CD4-positive, alpha-beta T cell (primary cell): ENCODE results near the gene CCM2L. TPM values are rescaled to one million over a fixed set of nuclear protein-coding genes. Genes with fewer than 3 reads are reported as not detected.

Experiments
- ATAC-seq: fragments of 200-7000 bp; cut with Tn5 transposase; one replicate; pipeline ENCODE4 v1.10.0; 2022; ENCODE audit warnings: mild to moderate bottlenecking; ENCODE audit not compliant: poor library complexity
- CTCF ChIA-PET: fragments of 350-600 bp; sonication (Branson Sonifier 250); formaldehyde crosslinking; loops from one replicate; lab custom pipeline; 2021; ENCODE audit warnings: antibody characterized with exemption, inconsistent platforms; lab: Charles Lee
- POLR2A ChIA-PET: fragments of 350-600 bp; sonication (Branson Sonifier 250); formaldehyde crosslinking; loops from one replicate; lab custom pipeline; 2021; ENCODE audit warnings: antibody characterized with exemption, inconsistent platforms; lab: Charles Lee
- DNase-seq, 14 experiments: peaks; one replicate each; pipeline ENCODE4 v3.0.0-alpha.2; 2013 to 2020; ENCODE audit warnings: mixed read lengths in 2 of 14
- H3K27ac ChIP-seq, 2 donors: one replicate each; pipeline versions ENCODE4 v1.5.1 to v1.7.0; 2013; ENCODE audit warnings: low read length in 2 of 2, low read depth in 1 of 2, mild to moderate bottlenecking in 1 of 2
- H3K27me3 ChIP-seq, 2 experiments: 1 replicate in 1 of 2; 2 replicates in 1 of 2; pipeline versions ENCODE4 v1.6.1 to v1.7.0; 2013; ENCODE audit warnings: low read length in 2 of 2, control low read depth in 1 of 2, mild to moderate bottlenecking in 1 of 2, moderate library complexity in 1 of 2; ENCODE audit not compliant: insufficient read depth in 2 of 2, control insufficient read depth in 1 of 2
- H3K36me3 ChIP-seq: one replicate; pipeline ENCODE4 v1.6.1; 2013; ENCODE audit warnings: low read length, control low read depth; ENCODE audit not compliant: insufficient read depth
- H3K4me1 ChIP-seq: one replicate; pipeline ENCODE4 v1.6.1; 2013; ENCODE audit warnings: low read length, control low read depth; ENCODE audit not compliant: insufficient read depth
- H3K4me3 ChIP-seq: one replicate; pipeline ENCODE4 v1.5.1; 2013; ENCODE audit warnings: mild to moderate bottlenecking, low read length, moderate library complexity
- H3K9me3 ChIP-seq, 2 experiments: 1 replicate in 1 of 2; 2 replicates in 1 of 2; pipeline versions ENCODE4 v1.6.1 to v1.7.0; 2013; ENCODE audit warnings: low read length in 2 of 2, mild to moderate bottlenecking in 2 of 2, control low read depth in 1 of 2, moderate library complexity in 1 of 2; ENCODE audit not compliant: control insufficient read depth in 1 of 2, insufficient read depth in 1 of 2
- H3K27ac Mint-ChIP-seq: one replicate; pipeline ENCODE4 v1.8.0; 2020; ENCODE audit warnings: mixed read lengths
- H3K27me3 Mint-ChIP-seq: one replicate; pipeline ENCODE4 v1.8.0; 2021; ENCODE audit warnings: mixed read lengths
- H3K36me3 Mint-ChIP-seq: one replicate; pipeline ENCODE4 v1.8.0; 2021; ENCODE audit warnings: low read depth, mixed read lengths
- H3K4me1 Mint-ChIP-seq: one replicate; pipeline ENCODE4 v1.8.0; 2021; ENCODE audit warnings: low read depth, mixed read lengths
- H3K4me3 Mint-ChIP-seq: one replicate; pipeline ENCODE4 v1.8.0; 2020; ENCODE audit warnings: mild to moderate bottlenecking, mixed read lengths
- H3K9me3 Mint-ChIP-seq: one replicate; pipeline ENCODE4 v1.8.0; 2020; ENCODE audit warnings: mixed read lengths
- CTCF ChIP-seq: fragments of 200-600 bp; IDR thresholded peaks from one replicate; pipeline ENCODE4 v1.8.0; 2022; ENCODE audit warnings: antibody characterized with exemption, mild to moderate bottlenecking
- intact Hi-C, 2 experiments: fragments of 100-400 bp; cut with DNase I in 1 of 2; cut with micrococcal nuclease in 1 of 2; formaldehyde crosslinking; loops; one replicate each; pipeline versions ENCODE4 v1.15.1 to v1.9.0; 2023 to 2025; cut with DNase I, micrococcal nuclease
- total RNA-seq, 174 experiments: library from RNA in 2 of 174; stranded (reverse) in 2 of 174; gene quantifications; one replicate each; pipeline ENCODE4 v1.2.3 and lab custom pipeline; 2021 to 2026

CCM2L gene
- total RNA-seq, 2 experiments from 2014 or later = not detected

GRCh38 chr20:31990641-31991338, 19.4 kb upstream of the CCM2L start:
- no peak overlapping the region for H3K27ac Mint-ChIP-seq
- H3K36me3 ChIP-seq = no peaks in the 10 kb centered on the region
- no peaks in the 10 kb centered on the region for H3K4me1 Mint-ChIP-seq
- peaks cover 12 to 23% of the 10 kb centered on the region in 2 experiments for H3K27me3 ChIP-seq
- DNase-seq (no peak), ATAC-seq (no peak)
- TF ChIP-seq CTCF = no peak
- no peaks in the 10 kb centered on the region for H3K36me3 Mint-ChIP-seq
- CTCF ChIA-PET = no interaction called here
- H3K4me3 ChIP-seq = no peak overlapping the region
- POLR2A ChIA-PET = no interaction called here
- H3K4me1 ChIP-seq = no peaks in the 10 kb centered on the region
- H3K4me3 Mint-ChIP-seq = no peak overlapping the region
- H3K9me3 ChIP-seq = peaks cover 0 to 6% of the 10 kb centered on the region in 2 experiments
- intact Hi-C loops = no loop called here
- peaks cover 29% of the 10 kb centered on the region for H3K27me3 Mint-ChIP-seq
- no peaks in the 10 kb centered on the region for H3K9me3 Mint-ChIP-seq
- H3K27ac ChIP-seq = no peak overlapping the region

- H3K27ac Mint-ChIP-seq = no peak overlapping the region
- Histone ChIP-seq H3K9me3 (peaks cover 0 to 6% of the 10 kb centered on the region in 2 experiments), H3K4me3 (no peak overlapping the region), H3K27ac (no peak overlapping the region), H3K4me1 (no peaks in the 10 kb centered on the region), H3K36me3 (no peaks in the 10 kb centered on the region), H3K27me3 (peaks cover 12 to 27% of the 10 kb centered on the region in 2 experiments)
- POLR2A ChIA-PET = no interaction called here
- ATAC-seq (no peak), DNase-seq (no peak)
- peaks cover 34% of the 10 kb centered on the region for H3K27me3 Mint-ChIP-seq
- intact Hi-C loops = no loop called here
- no peaks in the 10 kb centered on the region for H3K9me3 Mint-ChIP-seq
- TF ChIP-seq CTCF = no peak
- H3K4me1 Mint-ChIP-seq = no peaks in the 10 kb centered on the region
- no peak overlapping the region for H3K4me3 Mint-ChIP-seq
- CTCF ChIA-PET = no interaction called here
- H3K36me3 Mint-ChIP-seq = no peaks in the 10 kb centered on the region
Measured at GRCh38 chr20:31991339-31991705, 18.9 kb upstream of the CCM2L start.

- POLR2A ChIA-PET = no interaction called here
- no peak overlapping the region for H3K27ac ChIP-seq
- no peaks in the 10 kb centered on the region for H3K36me3 ChIP-seq
- TF ChIP-seq CTCF = no peak
- ATAC-seq (no peak), DNase-seq (no peak)
- H3K9me3 Mint-ChIP-seq = no peaks in the 10 kb centered on the region
- H3K9me3 ChIP-seq = peaks cover 0 to 12% of the 10 kb centered on the region in 2 experiments
- H3K4me3 ChIP-seq = no peak overlapping the region
- CTCF ChIA-PET = no interaction called here
- H3K4me1 Mint-ChIP-seq = no peaks in the 10 kb centered on the region
- H3K4me1 ChIP-seq = no peaks in the 10 kb centered on the region
- H3K27me3 Mint-ChIP-seq = peaks cover 41% of the 10 kb centered on the region
- H3K36me3 Mint-ChIP-seq = no peaks in the 10 kb centered on the region
- H3K4me3 Mint-ChIP-seq = no peak overlapping the region
- no peak overlapping the region for H3K27ac Mint-ChIP-seq
- H3K27me3 ChIP-seq = peaks cover 12 to 31% of the 10 kb centered on the region in 2 experiments
- intact Hi-C loops = no loop called here
Measured at GRCh38 chr20:31992086-31992485, 18.2 kb upstream of the CCM2L start.
